ENCODE data around the gene MTHFD1.
"Not testable (repeated sequence)": the region's sequence is repeated elsewhere in the genome, so short reads cannot be mapped to it uniquely, and the experiment has no call there.

MTHFD1 gene

DNA sequence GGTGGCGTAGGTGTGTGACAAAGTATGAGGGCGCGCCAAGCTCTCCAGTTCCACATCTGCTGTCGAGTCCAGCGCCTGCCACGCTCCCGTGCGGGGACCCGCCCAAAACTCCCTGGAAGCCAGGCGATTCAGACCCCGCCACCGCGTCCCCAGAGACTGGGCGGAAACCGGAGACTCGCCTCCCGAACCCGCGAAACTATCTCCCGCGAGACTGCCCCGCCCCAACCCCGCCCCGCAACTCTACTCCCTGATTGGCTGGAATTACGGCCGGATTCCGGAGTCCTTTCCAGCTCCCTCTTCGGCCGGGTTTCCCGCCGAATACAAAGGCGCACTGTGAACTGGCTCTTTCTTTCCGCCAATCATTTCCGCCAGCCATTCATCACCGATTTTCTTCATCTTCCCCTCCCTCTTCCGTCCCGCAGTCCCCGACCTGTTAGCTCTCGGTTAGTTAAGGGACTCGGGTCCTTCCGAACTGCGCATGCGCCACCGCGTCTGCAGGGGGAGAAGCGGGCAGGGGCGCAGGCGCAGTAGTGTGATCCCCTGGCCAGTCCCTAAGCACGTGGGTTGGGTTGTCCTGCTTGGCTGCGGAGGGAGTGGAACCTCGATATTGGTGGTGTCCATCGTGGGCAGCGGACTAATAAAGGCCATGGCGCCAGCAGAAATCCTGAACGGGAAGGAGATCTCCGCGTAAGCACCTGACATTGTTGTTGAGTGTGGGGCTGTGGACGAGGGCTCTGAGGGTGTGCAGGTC is at the start of gene MTHFD1:
MTHFD1 (plus strand) TSS at position 572 of the 751 bp plus-strand sequence; CDS start at position 647, 75 bp downstream.
- peak; percentile 92 to 96 for DNase-seq (ENCODE audit: low read depth in 2 of 2)

DNA sequence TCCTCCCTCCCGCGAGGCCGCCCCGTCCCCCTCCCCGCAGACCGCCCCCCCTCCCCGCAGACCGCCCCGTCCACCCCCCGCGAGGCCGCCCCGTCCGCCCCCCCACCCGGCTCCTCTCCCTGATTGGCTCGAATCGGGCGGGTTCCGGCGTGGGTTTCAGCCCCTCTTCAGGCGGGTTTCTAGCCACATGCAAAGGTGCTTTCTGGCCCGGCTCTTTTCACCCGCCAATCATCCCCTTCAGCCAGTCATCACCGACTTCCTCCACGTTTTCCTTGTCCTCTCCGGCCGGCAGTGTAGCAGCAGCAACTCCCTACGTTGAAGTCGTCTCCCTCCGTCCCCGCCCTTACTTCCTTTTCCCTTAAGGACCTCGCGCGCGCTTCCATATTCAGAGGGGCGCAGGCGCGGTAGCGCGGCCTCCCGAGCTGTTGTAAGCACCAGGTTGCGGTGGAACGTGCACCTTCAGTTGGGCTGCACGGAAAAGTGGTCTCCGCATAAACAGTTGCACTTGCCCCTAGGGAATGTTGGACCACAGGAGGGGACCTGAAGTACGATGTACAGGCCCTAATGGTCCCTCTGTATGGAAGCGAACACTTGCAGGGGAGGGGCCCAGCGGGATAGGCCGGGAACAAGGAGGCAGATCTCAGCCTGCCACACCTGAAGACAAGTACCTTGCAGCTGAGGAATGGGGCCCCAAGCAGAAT is 49.4 kb upstream of the MTHFD1 start:
- peak; percentile 86 to 89 for DNase-seq (ENCODE audit: low read depth in 2 of 2)

DNA sequence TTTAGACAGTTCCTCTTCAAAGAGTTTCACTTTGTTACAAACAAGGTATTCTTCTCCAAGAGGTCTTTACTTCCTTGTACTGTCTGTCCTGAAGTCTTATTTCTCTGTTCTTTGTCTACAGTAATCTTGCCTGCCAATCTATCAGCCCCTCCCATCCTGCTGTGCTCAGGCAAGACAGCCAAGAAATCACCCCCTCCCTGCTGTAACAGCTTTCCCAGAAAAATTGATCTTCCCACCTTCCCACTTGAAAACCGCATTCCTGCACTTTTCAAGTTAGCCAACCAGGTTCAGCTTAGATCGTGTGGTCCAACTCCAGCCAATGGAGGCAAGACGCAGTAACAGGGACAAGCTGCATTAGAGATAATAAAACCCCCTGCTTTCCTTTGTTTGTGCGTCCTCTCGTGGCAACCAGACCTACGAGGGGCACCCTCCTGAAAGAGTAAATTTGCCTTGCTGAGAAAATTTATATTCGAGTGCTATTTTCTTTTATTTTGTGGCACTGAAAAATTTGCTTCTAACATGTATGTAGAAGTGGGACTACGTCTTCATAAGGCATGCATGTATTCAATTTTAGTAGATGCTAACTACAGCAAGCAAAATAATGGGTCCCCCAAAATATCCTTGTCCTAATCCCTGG is 47.5 kb upstream of the MTHFD1 start:
- no peak for DNase-seq (ENCODE audit: low read depth in 2 of 2)

DNA sequence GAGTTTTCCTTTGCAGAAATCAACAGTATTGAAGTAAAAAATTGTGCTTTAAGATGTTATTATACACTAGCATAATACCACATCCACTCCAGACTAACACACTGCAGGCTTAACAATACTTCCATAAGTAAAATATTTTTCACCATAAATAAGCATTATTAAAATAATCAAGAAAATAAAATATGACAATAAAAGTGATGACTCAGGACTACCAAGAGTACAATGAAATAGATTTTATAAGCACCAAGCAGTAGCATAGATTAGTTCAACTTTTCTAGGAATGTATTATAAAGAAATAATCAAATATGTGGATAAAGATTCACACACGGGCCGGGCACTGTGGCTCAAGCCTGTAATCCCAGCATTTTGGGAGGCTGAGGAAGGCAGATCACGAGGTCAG is 40.4 kb upstream of the MTHFD1 start:
- DNase-seq (ENCODE audit: low read depth in 2 of 2), result no peak

DNA sequence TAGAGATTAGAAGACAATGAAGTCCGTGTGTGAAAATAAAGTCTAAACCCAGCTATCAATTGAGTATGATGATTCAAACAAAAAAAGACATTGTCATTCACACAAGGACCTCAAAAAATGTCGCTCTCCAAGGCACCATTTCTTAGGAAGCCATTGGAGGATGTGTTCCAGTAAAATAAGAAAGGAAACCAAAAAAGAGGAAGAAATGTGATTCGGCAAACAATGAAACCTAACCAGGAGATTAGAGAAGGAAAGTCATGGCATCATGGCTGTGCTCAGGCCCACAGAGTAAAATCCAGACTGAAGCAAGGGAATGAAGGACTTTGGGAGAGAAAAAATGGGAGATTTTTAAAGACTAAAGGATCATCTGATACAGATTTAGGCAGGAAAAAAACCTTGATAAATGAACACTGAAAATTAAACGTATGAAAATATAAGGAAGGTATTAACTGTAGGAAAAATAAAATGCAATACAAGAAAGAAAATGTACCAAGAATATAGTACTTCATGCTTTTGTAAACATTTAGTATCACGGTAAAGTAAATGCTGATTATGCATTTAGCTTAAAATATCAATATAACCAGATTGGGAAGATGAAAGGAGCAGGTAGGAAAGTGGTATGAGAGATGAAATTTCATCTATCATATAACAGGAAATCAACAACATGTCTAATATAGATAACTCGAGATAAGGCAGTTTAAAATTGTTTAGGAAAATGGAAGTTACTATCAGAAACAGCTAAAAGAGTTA is 38.2 kb upstream of the MTHFD1 start:
- DNase-seq (ENCODE audit: low read depth in 2 of 2), result no peak

DNA sequence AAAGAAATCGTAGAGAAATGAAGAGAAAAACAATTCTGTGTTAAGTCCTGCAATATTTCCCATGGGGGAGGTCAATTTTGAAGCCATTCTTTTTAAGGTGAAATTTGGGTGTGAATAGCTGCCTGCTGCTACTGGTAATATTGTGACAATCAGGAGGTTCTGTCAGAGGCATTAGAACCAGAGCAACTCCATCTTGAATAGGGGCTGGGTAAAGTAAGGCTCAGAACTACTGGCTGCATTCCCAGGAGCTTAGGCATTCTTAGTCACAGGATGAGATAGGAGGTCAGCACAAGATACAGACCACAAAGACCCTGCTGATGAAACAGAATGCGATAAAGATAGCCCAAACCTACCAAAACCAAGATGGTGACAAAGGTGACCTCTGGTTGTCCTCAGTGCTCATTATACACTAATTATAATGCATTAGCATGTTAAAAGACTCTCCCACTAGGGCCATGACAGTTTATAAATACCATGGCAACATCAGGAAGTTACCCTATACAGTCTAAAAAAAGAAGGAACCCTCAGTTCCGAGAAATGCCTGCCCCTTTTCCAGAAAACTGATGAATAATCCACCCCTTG is 24.8 kb upstream of the MTHFD1 start:
- no peak for DNase-seq (ENCODE audit: low read depth in 2 of 2)

DNA sequence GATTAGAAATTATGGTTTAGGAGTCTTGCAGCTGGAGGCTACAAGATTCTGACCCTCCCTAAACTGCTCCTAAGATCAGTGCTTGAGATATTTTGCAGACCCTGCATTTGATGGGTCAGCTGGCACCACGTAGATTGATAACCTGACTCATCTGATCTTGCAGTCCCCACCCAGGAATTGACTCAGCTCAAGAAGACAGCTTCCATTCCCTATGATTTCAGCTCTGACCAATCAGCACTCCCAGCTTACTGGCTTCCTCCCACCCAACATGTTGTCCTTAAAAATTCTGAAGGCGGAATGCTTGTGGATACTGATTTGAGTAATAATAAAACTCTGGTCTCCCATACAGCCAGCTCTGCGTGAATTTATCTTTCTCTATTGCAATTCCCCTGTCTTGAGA is 23.2 kb upstream of the MTHFD1 start:
- DNase-seq (ENCODE audit: low read depth in 2 of 2), result no peak

DNA sequence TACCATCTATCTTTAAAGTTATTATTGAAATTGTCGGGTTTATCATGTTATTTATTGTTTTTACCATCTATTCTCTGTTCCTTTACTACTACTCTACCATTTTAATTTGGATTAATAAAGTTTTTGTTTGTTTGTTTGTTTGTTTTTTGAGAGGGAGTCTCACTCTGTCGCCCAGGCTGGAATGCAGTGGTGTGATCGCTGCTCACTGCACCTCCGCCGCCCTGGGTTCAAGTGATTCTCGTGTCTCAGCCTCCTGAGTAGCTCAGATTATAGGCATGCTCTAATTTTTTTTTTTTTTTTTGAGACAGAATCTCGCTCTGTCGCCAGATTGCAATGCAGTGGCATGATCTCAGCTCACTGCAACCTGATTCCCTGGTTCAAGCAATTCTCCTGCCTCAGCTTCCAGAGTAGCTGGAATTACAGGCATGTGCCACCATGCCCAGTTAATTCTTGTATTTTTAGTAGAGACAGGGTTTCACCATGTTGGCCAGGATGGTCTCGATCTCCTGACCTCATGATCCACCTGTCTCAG is 22.7 kb upstream of the MTHFD1 start:
- DNase-seq (ENCODE audit: low read depth in 2 of 2), result not testable (repeated sequence)

DNA sequence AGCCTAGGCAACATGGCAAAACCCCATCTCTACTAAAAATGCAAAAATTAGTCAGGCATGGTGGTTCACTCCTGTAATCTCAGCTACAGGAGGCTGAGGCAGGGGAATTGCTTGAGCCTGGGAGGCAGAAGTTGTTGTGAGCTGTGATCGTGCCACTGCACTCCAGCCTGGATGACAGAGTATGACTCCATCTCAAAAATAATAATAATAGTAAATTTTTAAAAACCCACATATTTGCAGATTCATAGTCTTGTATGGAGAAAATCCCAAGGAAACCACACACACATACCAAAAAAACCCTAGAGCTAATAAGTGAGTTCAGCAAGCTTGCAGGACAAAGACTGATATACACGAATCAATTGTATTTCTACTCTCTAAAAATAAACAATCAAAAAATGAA is 19.0 kb upstream of the MTHFD1 start:
- DNase-seq (ENCODE audit: low read depth in 2 of 2), result no peak

DNA sequence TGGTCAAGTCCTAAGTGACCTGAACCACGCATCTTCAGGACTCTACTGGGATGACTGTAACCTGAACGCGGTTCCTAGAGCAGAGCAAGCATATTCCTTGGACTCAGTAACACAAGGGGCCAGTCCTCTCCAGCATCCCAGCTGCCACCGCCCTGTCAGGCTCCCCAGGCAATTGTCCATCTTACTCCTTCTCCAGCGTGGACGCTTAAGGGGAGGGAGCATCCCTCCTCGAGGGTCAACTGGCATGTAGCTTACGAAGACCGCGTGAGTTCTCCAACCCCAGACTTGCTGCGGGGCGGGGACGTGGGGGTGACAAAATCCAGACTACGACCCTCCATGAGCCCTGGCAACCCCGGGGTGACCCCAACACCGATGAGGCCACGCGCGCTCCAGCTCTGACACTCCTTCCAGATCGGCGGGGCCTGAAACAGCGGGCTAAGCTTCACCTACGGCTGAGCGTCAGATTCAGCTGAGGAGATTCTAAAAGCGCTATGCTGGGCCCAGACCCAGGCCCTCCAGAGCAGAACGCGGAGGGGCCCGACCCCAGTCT is 846 bp upstream of the MTHFD1 start:
- DNase-seq (ENCODE audit: low read depth in 2 of 2), result no peak

DNA sequence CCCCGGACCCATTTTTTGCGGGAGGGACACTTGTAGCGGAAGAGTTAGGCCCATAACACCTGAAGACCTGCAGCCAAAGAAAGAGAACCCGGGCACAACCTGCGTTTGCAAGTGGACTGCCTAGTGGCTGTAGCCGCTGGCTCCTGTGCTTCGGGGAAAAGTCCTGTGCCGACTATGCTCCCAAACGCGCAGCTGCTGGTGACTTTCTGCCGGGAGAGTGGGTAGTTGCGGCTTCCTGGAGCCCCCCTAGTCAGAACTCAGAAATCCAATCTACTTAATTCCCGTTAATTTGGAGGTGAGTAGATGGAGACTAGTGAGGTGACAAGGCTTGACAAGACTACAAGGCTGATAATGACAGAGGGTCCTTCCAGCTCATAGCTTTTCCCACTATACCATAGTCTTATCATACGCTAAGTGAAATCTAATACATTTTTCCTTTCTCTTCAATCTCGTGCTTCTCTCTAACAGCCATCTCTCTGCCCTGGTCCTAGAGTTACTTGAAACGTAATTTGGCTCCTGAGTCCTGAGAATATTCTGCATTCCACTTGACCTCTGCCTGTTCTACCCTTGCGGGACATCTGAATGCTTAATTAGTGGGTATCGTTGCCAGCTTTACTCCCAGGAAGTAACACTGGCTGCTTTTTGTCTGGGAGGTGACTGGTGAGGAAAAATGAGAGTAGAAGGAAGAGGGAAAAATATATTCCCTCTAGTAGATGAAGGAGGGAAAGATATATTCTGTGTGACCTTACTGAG is 556 bp downstream of the MTHFD1 start:
- DNase-seq (ENCODE audit: low read depth in 2 of 2), result peak in 1 of 2 experiments; percentile 25

DNA sequence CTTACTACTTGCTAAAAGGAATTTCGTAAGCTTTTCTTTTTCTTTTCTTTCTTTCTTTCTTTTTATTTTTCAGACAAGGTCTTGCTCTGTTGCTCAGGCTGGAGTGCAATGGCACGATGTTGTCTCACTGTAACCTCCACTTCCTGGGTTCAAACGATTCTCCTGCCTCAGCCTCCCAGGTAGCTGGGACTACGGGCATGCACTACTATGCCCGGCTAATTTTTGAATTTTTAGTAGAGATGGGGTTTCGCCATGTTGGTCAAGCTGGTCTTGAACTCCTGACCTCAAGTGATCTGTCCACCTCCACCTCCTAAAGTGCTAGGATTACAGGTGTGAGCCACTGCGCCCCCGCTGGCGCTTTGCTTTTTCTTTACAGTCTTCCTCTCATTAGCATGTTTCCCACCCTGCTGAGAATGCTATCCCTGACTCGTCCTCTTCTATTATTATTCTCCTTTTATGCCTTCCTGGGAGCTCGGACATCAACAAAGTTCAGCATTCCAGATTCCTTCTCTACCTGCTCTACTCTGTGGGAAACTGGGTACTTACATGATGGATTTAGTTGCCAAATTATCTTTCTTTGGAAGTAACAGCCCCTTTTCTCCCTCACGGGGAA is 3.1 kb downstream of the MTHFD1 start:
- DNase-seq (ENCODE audit: low read depth in 2 of 2), result no peak

DNA sequence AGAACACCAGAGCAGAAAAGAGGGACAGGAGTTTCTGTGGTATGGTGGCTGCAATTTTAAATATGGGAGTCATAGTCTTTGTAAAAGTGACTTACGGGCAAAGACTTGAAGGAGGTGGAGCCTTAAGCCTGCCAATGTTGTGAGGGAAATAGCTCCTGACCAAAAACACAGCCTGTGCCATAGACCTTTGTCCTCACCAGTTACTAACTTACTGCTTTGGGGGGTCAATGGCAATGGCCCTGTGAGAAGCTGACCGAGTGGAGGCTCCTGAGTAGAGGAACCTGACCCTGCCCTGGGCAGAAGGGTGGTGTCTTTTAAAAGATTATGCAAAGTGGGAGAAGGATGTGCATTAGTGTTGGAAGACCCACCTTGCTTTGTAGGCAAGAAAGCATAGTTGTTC is 3.8 kb downstream of the MTHFD1 start:
- no peak for DNase-seq (ENCODE audit: low read depth in 2 of 2)

DNA sequence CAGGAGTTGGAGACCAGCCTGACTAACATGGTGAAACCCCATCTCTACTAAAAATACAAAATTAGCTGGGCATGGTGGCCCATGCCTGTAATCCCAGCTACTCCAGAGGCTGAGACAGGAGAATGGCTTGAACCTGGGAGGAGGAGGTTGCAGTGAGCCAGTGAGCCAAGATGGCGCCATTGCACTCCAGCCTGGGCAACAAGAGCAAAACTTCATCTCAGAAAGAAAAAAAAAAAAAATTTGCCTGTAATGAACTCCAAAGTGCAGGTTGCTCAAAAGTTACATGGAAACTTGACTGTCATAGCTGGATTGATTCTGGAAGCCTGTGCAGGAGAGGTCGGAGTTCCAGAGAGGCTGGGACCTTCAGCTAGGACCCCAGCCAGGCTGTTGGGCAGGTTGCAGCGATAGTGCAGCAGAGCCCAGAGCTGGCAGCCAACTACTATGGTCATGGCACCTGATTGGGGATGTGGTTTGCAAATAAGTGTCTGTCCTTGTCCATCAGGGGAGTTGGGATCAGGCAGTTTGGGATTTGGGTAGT is 5.1 kb downstream of the MTHFD1 start:
- not testable (repeated sequence) for DNase-seq (ENCODE audit: low read depth in 2 of 2)

DNA sequence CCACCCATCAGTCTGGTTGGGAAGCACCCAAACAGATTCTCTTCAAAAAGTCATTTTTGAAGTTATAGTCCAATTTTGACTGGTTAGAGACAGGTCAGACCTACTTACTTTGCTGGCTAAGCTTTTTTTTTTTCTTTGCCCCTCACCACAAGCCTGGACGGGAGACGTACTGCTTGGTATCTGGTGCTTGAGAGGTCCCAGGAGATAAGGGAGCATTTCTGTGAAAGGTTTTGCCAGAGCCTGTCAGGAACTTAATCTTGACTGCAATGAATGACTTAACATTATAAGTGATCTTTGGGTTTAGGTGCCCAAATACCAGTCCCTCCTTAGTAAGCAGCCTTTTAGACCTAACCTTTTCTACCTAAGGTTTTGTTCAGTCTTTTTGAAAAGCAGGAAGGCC is 6.3 kb downstream of the MTHFD1 start:
- no peak for DNase-seq (ENCODE audit: low read depth in 2 of 2)

DNA sequence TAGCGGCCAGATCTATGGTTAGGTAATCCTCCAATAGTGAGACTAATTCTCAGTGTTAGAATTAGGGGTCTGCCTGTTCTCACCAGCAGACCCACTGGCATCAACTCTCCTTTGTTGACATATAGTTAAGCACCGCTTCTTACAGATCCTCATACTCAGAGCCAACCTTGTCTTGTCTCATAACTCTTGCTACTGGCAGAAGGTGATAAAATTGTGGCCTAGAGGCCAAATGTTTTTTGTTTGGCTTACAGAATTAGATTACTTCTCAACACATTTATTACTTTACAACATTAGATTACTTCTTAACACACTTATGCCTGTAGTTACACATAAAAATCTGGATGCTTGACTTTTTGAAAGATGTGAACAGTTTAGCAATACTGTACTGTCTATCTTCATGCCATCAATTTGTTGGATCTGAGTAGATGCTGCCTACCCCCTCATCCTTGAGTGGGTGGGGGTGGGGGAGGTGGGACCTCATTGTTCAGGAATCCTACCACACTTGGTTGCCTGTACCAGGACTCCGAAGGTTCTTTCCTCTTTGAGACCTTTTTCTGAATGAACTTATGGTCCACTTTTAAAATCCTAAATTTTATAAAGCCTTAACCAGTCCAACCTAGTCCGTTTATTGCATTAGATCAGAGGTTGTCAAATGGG is 7.0 kb downstream of the MTHFD1 start:
- DNase-seq (ENCODE audit: low read depth in 2 of 2), result no peak

DNA sequence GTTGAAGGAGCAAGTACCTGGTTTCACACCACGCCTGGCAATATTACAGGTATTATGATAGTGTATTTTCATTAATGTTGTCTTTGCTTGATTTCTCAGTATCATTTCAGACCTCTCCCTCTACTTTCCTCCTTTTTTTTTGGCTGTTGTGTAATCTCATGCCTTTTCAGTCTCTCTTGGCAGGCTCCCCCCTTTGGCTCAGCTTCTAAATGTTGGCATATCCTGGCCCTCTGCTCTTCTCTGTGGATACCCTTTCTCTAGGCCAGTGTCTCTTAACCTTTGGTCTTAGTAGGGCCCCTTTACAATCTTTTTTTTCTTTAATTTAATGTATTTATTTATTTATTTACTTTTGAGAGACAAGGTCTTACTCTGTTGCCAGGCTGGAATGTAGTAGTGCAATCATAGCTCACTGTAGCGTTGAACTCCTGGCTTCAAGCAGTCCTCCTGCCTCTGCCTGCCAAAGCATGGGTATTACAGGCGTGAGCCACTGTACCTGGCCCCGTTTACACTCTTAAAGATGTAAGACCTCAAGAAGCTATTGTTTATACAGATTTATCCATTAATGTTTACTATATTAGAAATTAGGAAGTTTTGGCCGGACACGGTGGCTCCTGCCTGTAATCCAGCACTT is 12.8 kb downstream of the MTHFD1 start:
- no peak for DNase-seq (ENCODE audit: low read depth in 2 of 2)

DNA sequence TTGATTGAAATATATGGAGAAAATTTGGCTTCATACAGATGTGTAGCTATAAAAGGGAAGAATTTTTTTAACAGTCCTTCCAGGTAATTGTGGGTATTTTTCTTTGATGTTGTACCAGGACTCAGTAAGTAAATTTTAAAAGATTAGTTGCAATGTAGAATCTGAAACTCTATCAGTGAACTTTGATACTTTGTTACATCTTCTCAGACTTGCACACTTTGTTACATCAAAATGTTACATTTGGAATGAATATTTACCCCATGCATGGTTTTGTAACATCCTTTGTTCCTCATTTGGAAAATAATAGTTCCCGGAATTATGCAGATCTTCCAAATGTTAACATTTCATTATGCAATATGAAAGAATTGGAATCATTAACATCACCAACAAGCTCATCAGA is 13.8 kb downstream of the MTHFD1 start:
- DNase-seq (ENCODE audit: low read depth in 2 of 2), result no peak

DNA sequence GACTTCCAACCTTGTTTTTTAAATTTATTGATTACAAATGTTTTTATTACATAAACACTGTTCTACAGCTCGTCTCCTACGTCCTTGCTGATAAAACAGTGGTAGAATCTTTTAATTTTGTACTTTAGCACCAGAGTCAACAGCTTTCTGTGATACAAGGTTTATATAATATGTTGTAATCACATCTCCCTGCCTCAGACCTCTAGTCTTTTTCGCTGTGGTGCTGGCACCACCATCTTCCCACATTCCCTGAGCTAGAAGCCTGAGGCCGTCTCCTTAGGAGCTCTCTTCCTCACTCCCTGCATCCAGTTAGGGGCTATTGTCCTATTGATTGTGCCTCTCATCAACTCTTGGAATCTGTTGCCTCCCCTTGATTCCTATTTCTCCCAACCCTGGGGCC is 17.1 kb downstream of the MTHFD1 start:
- DNase-seq (ENCODE audit: low read depth in 2 of 2), result no peak
